GM18951 (cell line): ENCODE measurements around the gene NMT1.
"Not testable (repeated sequence)": the region's sequence is repeated elsewhere in the genome, so short reads cannot be mapped to it uniquely, and the experiment has no call there.

Experiments used
- POLR2A ChIP-seq: IDR thresholded peaks from 4 replicates; pipeline ENCODE4 v1.6.1; 2011; ENCODE audit warnings: mild to moderate bottlenecking; ENCODE audit not compliant: insufficient read length, insufficient read depth; ENCODE audit errors: extremely low read depth
- in situ Hi-C: fragments of 300-500 bp; cut with MboI; formaldehyde crosslinking; loops from one replicate; pipeline ENCODE4 v1.12.0; 2022; ENCODE audit warnings: low sequenced_read_pairs, mixed read lengths, inconsistent platforms; ENCODE audit not compliant: unreplicated experiment

NMT1 gene

GRCh38 chr17:45117848-45118646 is 56.9 kb downstream of the NMT1 start:
- in situ Hi-C loops, result no loop called here
- no peak for TF ChIP-seq POLR2A

- TF ChIP-seq POLR2A, result no peak
- in situ Hi-C loops, result no loop called here
These were observed 57.6 kb downstream of the NMT1 start for GRCh38 chr17:45118691-45119090.

GRCh38 chr17:45119964-45120363 is 58.8 kb downstream of the NMT1 start:
- no peak for TF ChIP-seq POLR2A
- in situ Hi-C loops, result no loop called here

GRCh38 chr17:45120558-45120957 is 59.4 kb downstream of the NMT1 start:
- in situ Hi-C loops, result no loop called here
- TF ChIP-seq POLR2A, result no peak

- in situ Hi-C loops, result no loop called here
These were observed 59.9 kb downstream of the NMT1 start for GRCh38 chr17:45121055-45121454.

GRCh38 chr17:45123076-45123770 is 62.1 kb downstream of the NMT1 start:
- in situ Hi-C loops, result no loop called here
- TF ChIP-seq POLR2A, result no peak

More at GRCh38 chr17:45121055-45121454, 59.9 kb downstream of the NMT1 start:
- no peak for TF ChIP-seq POLR2A

- in situ Hi-C loops, result no loop called here
- TF ChIP-seq POLR2A, result no peak
These were observed 63.0 kb downstream of the NMT1 start for GRCh38 chr17:45123930-45124796.

- in situ Hi-C loops, result not testable (repeated sequence)
These were observed 63.6 kb downstream of the NMT1 start for GRCh38 chr17:45124797-45125122.

GRCh38 chr17:45125509-45125908 is 64.4 kb downstream of the NMT1 start:
- in situ Hi-C loops, result no loop called here
- no peak for TF ChIP-seq POLR2A

- TF ChIP-seq POLR2A, result no peak
- in situ Hi-C loops, result no loop called here
These were observed 66.1 kb downstream of the NMT1 start for GRCh38 chr17:45127207-45127547.

GRCh38 chr17:45127548-45128300 is 66.6 kb downstream of the NMT1 start:
- in situ Hi-C loops, result no loop called here

GRCh38 chr17:45128331-45128730 is 67.2 kb downstream of the NMT1 start:
- no peak for TF ChIP-seq POLR2A
- in situ Hi-C loops, result no loop called here

More at GRCh38 chr17:45127548-45128300, 66.6 kb downstream of the NMT1 start:
- TF ChIP-seq POLR2A, result no peak

- in situ Hi-C loops, result no loop called here
- TF ChIP-seq POLR2A, result no peak
These were observed 67.9 kb downstream of the NMT1 start for GRCh38 chr17:45128989-45129388.
